Lower leg skin (tissue), 3 donors: ENCODE measurements around the gene PLEKHG4.

Source experiments
- CTCF ChIP-seq, 3 donors: fragments of 450-650 bp; IDR thresholded peaks; one replicate each; pipeline ENCODE4 v1.5.1; 2016; ENCODE audit warnings: antibody characterized with exemption in 3 of 3, mild to moderate bottlenecking in 3 of 3, moderate library complexity in 2 of 3
- POLR2A ChIP-seq, 2 donors: fragments of 450-650 bp; IDR thresholded peaks; one replicate each; pipeline ENCODE4 v1.6.1; 2016 to 2017; ENCODE audit warnings: antibody characterized with exemption in 2 of 2, mild to moderate bottlenecking in 1 of 2, moderate library complexity in 1 of 2

- TF ChIP-seq CTCF (IDR thresholded peaks at IDR 0.05) = no peak
- TF ChIP-seq POLR2A (IDR thresholded peaks at IDR 0.05) = no peak
Observed at GRCh38 chr16:67312719-67313118, 33.4 kb downstream of the PLEKHG4 start.
